GM12873 (cell line): ENCODE data around the gene ADAMTS7.

ENCODE experiments used
- TF ChIP-seq, protein P1 (sequence below): IDR thresholded peaks from 2 replicates; pipeline ENCODE4 v1.5.1; 2012; ENCODE audit warnings: low read depth, mild to moderate bottlenecking, moderate library complexity, low read length, control low read depth; ENCODE audit not compliant: insufficient read depth; ENCODE audit errors: missing control alignments

Gene ADAMTS7

DNA sequence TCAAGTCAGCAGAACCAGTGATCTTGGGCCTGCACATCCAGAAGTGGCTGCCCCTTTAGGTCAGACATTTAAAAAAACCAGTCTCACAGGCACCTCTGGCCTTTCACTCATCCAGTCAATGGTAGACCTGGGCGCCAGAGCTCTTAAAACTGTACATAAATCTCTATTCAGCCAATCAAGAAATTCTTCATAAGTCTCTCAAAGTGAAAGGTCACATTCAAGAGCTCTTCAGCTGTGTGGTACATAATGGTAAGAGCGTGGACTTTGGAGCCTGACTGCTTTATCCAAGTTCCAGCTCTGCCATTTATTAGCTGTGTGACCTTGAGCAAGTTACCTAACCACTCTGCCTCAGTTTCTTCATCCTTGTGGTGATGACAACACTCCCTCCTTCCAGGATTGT lies 39.1 kb upstream of the ADAMTS7 start:
- TF ChIP-seq, protein P1, sequence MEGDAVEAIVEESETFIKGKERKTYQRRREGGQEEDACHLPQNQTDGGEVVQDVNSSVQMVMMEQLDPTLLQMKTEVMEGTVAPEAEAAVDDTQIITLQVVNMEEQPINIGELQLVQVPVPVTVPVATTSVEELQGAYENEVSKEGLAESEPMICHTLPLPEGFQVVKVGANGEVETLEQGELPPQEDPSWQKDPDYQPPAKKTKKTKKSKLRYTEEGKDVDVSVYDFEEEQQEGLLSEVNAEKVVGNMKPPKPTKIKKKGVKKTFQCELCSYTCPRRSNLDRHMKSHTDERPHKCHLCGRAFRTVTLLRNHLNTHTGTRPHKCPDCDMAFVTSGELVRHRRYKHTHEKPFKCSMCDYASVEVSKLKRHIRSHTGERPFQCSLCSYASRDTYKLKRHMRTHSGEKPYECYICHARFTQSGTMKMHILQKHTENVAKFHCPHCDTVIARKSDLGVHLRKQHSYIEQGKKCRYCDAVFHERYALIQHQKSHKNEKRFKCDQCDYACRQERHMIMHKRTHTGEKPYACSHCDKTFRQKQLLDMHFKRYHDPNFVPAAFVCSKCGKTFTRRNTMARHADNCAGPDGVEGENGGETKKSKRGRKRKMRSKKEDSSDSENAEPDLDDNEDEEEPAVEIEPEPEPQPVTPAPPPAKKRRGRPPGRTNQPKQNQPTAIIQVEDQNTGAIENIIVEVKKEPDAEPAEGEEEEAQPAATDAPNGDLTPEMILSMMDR: no peak

DNA sequence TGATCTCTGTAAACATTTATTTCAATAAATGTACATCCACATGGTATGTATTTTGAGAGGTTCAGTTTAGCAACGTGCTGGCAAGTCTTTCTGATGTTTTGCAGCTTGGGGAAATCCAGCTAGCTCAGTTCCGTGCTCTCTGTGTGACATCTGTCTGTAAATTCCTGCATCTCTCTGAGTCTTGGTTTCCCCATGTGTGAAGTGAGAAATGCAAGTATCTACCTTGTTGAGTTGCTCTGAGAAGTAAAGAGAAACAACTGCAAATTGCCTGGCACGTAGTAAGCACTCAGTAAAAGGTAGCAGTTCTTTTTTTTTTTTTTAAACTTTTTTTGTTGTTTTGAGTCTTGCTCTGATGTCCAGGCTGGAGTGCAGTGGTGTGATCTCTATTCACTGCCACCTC lies 31.3 kb upstream of the ADAMTS7 start:
- TF ChIP-seq, protein P1: no peak

DNA sequence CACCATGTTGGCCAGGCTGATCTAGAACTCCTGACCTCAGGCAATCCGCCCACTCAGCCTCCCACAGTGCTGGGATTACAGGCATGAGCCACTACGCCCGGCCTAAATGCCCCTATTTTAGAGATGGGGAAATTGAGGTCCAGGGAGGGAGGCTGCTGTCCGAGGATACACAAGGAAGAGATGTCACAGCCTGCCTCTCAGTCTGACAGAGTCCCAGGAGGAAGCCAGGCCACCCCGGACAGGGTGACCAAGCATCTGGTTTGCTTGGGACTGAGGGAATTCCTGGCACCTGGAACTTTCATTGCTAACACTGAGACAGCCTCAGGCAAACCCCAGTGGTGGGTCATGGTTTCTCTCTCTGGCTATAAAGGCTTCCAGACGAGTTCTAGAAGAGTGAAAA lies 30.6 kb upstream of the ADAMTS7 start:
- TF ChIP-seq, protein P1: no peak

DNA sequence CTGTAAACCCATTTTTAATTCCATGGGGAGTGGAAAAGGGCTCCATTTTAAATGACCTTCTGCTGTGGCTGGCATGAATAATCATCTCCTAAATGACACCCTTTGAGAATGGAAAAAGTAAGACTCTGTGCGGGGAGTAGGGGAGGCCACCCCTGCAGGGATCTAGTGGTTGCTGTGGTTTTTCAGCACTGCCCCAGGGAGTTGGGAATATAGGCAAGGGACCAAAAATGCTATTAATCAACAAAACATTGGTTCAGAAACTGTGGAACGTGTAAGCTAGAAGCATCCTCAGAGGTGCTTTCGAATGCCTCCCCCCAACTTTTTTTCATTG lies 30.1 kb upstream of the ADAMTS7 start:
- TF ChIP-seq, protein P1: no peak

DNA sequence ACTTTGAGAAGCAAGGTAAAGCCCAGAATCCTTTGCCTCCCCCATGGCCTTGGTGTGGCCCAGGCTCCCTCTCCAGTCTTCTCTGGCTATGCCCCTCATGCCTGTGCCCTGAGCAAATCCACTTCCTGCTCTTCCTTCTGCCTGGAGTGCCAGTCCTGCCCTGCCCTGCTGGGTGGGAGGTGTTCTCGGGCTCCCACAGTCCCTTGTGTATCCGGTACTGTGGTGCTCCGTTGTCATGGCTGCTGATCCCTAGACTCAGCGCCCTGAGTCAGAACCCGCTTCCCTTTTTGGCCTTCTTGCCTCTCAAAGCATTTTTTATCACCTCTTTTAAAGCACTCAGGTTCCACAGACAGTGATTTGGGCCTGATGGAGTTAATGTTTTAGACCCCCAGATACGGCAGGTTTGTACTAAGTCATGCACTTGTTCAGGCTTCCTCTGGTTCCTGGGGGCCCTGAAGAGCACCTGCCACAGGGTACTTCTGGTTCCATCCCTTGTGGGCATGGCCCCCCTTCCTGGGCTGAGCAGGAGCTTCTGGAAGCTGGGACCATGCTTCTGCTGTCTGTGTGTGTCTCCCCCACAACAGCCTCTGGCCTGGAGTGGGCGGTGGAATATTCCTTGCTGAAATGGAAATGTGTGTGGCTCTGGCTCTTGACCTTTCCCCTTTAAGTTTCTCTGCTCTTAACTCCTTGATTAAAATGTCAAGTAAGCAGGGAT lies 29.6 kb upstream of the ADAMTS7 start:
- TF ChIP-seq, protein P1: no peak

DNA sequence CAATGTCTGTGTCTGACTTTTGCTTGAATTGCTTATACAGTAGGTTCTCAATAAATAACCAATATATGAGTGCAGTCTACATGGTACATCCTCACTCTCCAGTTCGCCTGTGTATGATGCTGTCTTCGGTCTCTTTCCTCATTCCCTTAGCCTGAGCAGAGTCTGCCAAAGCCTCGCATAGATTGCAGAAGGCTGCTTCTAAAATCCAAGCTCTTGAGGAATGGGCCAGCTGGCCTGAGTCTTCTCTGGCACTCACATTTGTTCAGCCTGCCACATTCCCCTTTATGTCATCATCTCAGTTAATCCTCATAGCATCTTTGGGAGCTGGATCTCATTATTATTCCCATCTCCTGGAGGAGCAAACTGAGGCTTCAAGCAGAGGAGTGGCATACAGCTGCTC lies 27.2 kb upstream of the ADAMTS7 start:
- TF ChIP-seq, protein P1: no peak

DNA sequence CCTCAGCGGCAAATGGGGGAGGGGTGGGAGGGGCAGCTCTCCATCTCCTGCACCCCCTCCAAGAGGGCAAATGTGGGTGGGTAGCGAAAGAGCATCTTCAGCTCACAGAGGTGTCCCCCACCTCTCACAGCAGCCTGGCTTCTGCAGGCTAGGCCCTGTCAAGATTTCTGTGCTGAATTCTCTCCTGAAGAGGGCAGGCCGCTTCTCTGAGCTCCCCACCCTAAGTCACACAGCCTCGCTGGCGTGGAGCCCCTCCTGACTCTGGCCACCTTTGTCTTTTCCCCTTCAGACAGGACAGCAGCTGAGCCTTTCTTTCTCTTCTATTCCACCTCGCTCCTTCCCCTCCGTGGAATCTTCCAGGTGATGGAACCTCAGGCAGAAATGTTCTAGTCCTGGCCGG lies 26.3 kb upstream of the ADAMTS7 start:
- TF ChIP-seq, protein P1: no peak
